Hepatocyte (in vitro differentiated cells): ENCODE data around the gene SWAP70. TPM values are rescaled to one million over a fixed set of nuclear protein-coding genes. Genes with fewer than 3 reads are reported as not detected.

Experiments used
- DNase-seq: peaks from one replicate; pipeline ENCODE4 v3.0.0-alpha.2; 2016; ENCODE audit warnings: low spot score
- H2AFZ ChIP-seq: fragments of 200-600 bp; sonication (generic); 2 replicates; pipeline ENCODE4 v1.6.0; 2016; ENCODE audit warnings: antibody characterized with exemption, mild to moderate bottlenecking
- H3K27ac ChIP-seq: fragments of 200-600 bp; sonication (generic); 2 replicates; pipeline ENCODE4 v1.5.1; 2016; ENCODE audit warnings: mild to moderate bottlenecking
- H3K27me3 ChIP-seq: fragments of 200-600 bp; sonication (generic); 2 replicates; pipeline ENCODE4 v1.6.1; 2016
- H3K36me3 ChIP-seq: fragments of 200-600 bp; sonication (generic); replicated peaks from 2 replicates; pipeline ENCODE4 v1.5.1; 2016; ENCODE audit warnings: low read depth; ENCODE audit not compliant: insufficient read depth
- H3K4me1 ChIP-seq: fragments of 200-600 bp; sonication (generic); 2 replicates; pipeline ENCODE4 v1.5.1; 2016; ENCODE audit warnings: mild to moderate bottlenecking, moderate library complexity; ENCODE audit not compliant: insufficient read depth
- H3K4me2 ChIP-seq: fragments of 200-600 bp; sonication (generic); 2 replicates; pipeline ENCODE4 v1.6.0; 2016
- H3K4me3 ChIP-seq: fragments of 200-600 bp; sonication (generic); 2 replicates; pipeline ENCODE4 v1.5.1; 2016; ENCODE audit warnings: mild to moderate bottlenecking
- H3K79me2 ChIP-seq: fragments of 200-600 bp; sonication (generic); 2 replicates; pipeline ENCODE4 v1.6.0; 2017; ENCODE audit warnings: mild to moderate bottlenecking
- H3K9me2 ChIP-seq: fragments of 200-600 bp; sonication (generic); replicated peaks from 2 replicates; pipeline ENCODE4 v1.6.0; 2017; ENCODE audit warnings: mild to moderate bottlenecking; ENCODE audit not compliant: insufficient read depth
- H3K9me3 ChIP-seq: fragments of 200-600 bp; sonication (generic); 2 replicates; pipeline ENCODE4 v1.5.1; 2016; ENCODE audit warnings: low read depth, mild to moderate bottlenecking
- H4K20me1 ChIP-seq: fragments of 200-600 bp; sonication (generic); 2 replicates; pipeline ENCODE4 v1.6.0; 2016; ENCODE audit warnings: mild to moderate bottlenecking; ENCODE audit not compliant: insufficient read depth, poor library complexity, severe bottlenecking
- CTCF ChIP-seq: fragments of 200-600 bp; sonication (generic); IDR thresholded peaks from 2 replicates; pipeline ENCODE4 v1.5.1; 2016; ENCODE audit warnings: antibody characterized with exemption, mild to moderate bottlenecking; ENCODE audit not compliant: poor library complexity
- EZH2 ChIP-seq: fragments of 200-600 bp; sonication (generic); IDR thresholded peaks from 2 replicates; pipeline ENCODE4 v1.6.1; 2016; ENCODE audit warnings: antibody characterized with exemption, mild to moderate bottlenecking, borderline replicate concordance
- EZH2phosphoT487 ChIP-seq: fragments of 200-600 bp; sonication (generic); IDR thresholded peaks from one replicate; pipeline ENCODE4 v1.6.1; 2018; ENCODE audit warnings: antibody characterized with exemption, mild to moderate bottlenecking, low read depth, moderate library complexity; ENCODE audit not compliant: unreplicated experiment, severe bottlenecking
- WGBS: methylation state at CpG from one replicate; pipeline ENCODE4 v1.1.6; 2016; ENCODE audit warnings: low lambda C conversion rate; ENCODE audit errors: missing lambda C conversion rate; 5-methylcytosine and 5-hydroxymethylcytosine counted together
- polyA plus RNA-seq: library from polyadenylated mRNA; unstranded; fragments of >200 nt; fragmentation: Nextera tagmentation; extraction: Ambion mirVana; gene quantifications from 2 replicates; pipeline ENCODE4 v1.2.1, GENCODE V29; 2016
- total RNA-seq: library from RNA; depleted of rRNA; stranded (reverse); fragments of >200 nt; gene quantifications from 2 replicates; pipeline ENCODE4 v1.2.3, GENCODE V29; 2014

SWAP70 gene
- total and polyA plus RNA-seq, 2 experiments from 2014 or later = 15.6 to 17.3 TPM

- H3K9me2 ChIP-seq = no peaks in the 10 kb centered on the region
Measured at GRCh38 chr11:9755561-9756185, 91.8 kb downstream of the SWAP70 start.

GRCh38 chr11:9756461-9756860 is 92.6 kb downstream of the SWAP70 start:
- peaks cover 3% of the 10 kb centered on the region for H3K79me2 ChIP-seq
- no peaks in the 10 kb centered on the region for H3K9me3 ChIP-seq
- no peak overlapping the region for H3K4me2 ChIP-seq
- H3K4me1 ChIP-seq = peaks cover 20% of the 10 kb centered on the region
- no peaks in the 10 kb centered on the region for H3K27me3 ChIP-seq
- H3K9me2 ChIP-seq = no peaks in the 10 kb centered on the region
- no peak overlapping the region for H2AFZ ChIP-seq
- no peak overlapping the region for H3K27ac ChIP-seq
- no peak for TF ChIP-seq CTCF
- no peak for TF ChIP-seq EZH2phosphoT487
- TF ChIP-seq EZH2 = no peak
- H3K36me3 ChIP-seq = no peaks in the 10 kb centered on the region
- DNase-seq = no peak
- WGBS = 94% methylated on average over 5 of the region's 5 CpGs
- H3K4me3 ChIP-seq = no peak overlapping the region
- H4K20me1 ChIP-seq = no peaks in the 10 kb centered on the region

More at GRCh38 chr11:9755561-9756185, 91.8 kb downstream of the SWAP70 start:
- H3K79me2 ChIP-seq = peaks cover under 1% of the 10 kb centered on the region
- no peak overlapping the region for H3K4me3 ChIP-seq
- no peak overlapping the region for H2AFZ ChIP-seq
- no peaks in the 10 kb centered on the region for H3K9me3 ChIP-seq
- H4K20me1 ChIP-seq = no peaks in the 10 kb centered on the region
- H3K4me2 ChIP-seq = no peak overlapping the region
- H3K36me3 ChIP-seq = no peaks in the 10 kb centered on the region
- peaks cover 19% of the 10 kb centered on the region for H3K4me1 ChIP-seq
- TF ChIP-seq CTCF (no peak), EZH2phosphoT487 (no peak), EZH2 (no peak)
- no peak for DNase-seq
- WGBS = 70% methylated on average over 7 of the region's 7 CpGs
- no peaks in the 10 kb centered on the region for H3K27me3 ChIP-seq
- H3K27ac ChIP-seq = no peak overlapping the region

- Histone ChIP-seq H3K4me1 (peaks cover 20% of the 10 kb centered on the region), H3K27ac (no peak overlapping the region), H3K4me3 (no peak overlapping the region), H3K36me3 (no peaks in the 10 kb centered on the region), H2AFZ (no peak overlapping the region), H3K9me2 (no peaks in the 10 kb centered on the region), H3K79me2 (peaks cover 3% of the 10 kb centered on the region), H3K9me3 (no peaks in the 10 kb centered on the region), H3K27me3 (no peaks in the 10 kb centered on the region), H3K4me2 (no peak overlapping the region), H4K20me1 (no peaks in the 10 kb centered on the region)
- TF ChIP-seq EZH2 = no peak
- no peak for TF ChIP-seq EZH2phosphoT487
- no peak for TF ChIP-seq CTCF
- 96% methylated on average over 6 of the region's 6 CpGs for WGBS
- DNase-seq = no peak
Measured at GRCh38 chr11:9756878-9757277, 93.0 kb downstream of the SWAP70 start.
